ENCODE results near the gene CORT.

The CORT gene

GRCh38 chr1:10474613-10475507 lies 25.0 kb downstream of the CORT start, which contains the start of gene PEX14:
PEX14 (plus strand) TSS chr1:10474950; CDS start chr1:10474967, 17 bp downstream.
- peak; percentile 92 for DNase-seq (ENCODE audit: low read depth, low spot score)

DNA sequence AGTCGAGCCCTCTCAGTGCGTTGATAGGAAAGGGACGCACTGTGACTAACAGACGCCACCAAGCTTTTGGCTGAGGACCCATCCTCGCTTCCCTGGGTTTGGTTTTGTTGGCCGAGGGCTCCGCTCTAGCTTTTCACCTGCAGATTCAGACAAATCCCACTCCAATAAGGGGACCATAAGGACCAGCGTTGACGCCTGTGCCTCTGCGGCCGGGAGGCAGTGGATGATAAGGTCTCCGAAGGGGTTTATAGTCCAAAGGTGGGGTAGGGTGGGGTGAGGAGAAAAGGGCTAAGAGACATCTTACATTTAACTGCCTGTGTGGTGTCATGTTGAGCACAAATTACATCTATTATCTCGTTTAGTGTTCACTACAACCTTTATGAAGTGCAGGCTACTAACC lies 25.7 kb downstream of the CORT start:
- DNase-seq (ENCODE audit: low read depth, low spot score): no peak

GRCh38 chr1:10479296-10479695 lies 29.5 kb downstream of the CORT start:
- no peak for DNase-seq (ENCODE audit: low read depth, low spot score)

- DNase-seq (ENCODE audit: low read depth, low spot score): no peak
Observed at GRCh38 chr1:10480614-10481013, 30.8 kb downstream of the CORT start.

DNA sequence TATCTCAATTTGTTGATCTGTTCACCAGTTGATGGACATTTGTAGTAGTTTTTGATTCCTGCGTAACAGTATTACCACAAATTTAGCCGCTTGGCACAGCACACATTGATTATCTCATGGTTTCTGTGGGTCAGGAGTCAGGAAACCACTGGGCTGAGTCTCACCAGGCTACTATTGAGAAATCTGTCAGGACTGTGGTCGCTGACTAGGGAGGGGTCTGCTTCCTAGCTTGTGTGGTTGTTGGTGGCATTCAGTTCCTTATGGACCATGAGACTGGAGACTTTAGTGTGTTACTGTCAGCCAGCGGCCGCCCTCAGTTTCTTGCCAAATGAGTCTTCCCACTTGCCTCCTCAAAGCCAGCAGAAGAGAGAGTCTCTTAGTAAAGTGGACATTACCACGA lies 34.7 kb downstream of the CORT start:
- DNase-seq (ENCODE audit: low read depth, low spot score): no peak

DNA sequence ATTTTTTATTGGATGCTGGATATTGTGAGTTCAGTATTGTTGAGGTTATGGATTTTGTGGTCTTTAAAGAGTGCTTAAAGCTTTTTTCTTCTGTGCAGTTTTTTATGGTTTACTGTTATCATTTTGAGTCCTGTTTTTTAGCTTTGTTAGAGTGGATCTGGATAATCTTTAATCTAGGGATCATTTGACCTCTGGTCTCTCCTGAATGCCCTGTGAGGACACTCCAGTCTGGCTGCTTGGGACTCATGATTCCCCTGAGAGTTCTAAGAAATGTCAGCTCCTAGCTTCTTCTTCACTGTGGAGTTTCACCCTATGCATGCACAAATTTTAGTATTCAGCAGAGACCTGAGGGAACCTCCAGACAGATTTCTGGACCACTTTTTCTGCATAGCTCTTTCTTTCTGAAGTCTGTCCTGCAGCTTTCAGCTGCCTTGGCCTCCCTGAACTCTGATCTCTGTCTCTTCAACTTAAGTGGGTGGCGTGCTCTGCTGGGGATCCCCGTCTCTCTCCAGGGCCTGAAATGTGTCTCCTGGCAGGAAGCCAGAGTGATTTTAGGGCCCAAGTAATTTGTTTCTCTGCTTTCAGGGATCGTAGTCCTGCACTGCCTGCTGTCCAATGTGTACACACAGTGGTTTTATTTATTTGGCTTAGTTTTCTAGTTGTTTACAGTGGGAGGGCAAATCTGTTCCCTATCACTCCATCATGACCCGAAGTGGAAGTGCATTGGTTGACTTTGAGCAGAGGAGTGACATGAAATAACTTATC lies 39.6 kb downstream of the CORT start:
- DNase-seq (ENCODE audit: low read depth, low spot score): no peak

GRCh38 chr1:10490286-10490970 lies 40.6 kb downstream of the CORT start:
- DNase-seq (ENCODE audit: low read depth, low spot score): peak; percentile 39

DNA sequence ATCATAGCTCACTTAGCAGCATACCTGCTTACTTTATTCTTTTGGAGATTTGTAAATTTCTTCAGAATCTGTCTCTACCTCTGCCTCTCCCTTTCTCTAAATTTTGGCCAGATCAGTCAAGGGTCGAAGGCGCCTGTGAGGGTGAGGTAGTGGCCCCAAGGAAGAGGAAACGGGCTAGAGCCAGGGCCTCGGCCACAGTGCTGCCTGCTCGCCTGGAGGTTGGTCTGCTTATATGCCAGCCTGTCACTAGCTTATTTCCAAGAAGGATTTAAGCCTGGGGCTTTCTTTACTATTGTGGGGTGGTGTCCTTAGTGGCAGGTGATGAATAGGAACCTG lies 44.6 kb downstream of the CORT start:
- no peak for DNase-seq (ENCODE audit: low read depth, low spot score)

DNA sequence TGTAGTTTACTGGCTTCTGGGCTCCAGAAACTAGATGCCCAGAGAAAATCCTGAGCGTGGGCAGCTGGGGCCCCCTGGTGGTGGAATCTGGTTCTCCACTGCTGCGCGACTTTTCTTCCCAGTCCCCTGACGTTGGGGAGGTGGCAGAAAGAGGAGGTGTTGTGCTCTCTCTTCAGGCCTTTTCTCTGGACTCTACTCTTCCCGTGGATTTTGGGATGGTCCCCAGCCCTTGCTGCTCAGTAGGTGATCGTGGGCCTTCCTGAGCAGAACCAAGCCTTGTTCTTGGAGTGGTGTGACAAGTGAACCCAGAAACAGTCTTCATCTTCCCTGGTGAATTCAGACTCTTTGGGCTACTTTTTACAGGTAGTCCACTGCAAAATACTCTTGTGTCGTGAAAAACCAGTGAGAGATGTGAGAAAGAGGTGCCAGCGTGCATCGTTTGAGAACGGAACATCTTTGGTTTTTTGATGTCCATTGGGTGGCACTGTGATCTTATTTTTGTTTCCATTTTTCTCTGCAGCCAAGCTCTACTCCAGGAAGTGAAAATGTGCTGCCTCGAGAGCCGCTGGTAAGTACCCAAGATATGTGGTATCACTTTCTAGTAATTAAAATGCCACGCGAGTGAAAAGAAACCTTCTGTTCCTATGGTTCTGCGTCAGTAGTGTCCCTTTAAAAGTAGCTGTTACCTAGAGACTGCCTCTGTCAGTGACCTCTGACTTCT lies 45.1 kb downstream of the CORT start:
- peak; percentile 88 for DNase-seq (ENCODE audit: low read depth, low spot score)

- DNase-seq (ENCODE audit: low read depth, low spot score): peak; percentile 67
Observed at GRCh38 chr1:10495475-10495817, 45.6 kb downstream of the CORT start.

DNA sequence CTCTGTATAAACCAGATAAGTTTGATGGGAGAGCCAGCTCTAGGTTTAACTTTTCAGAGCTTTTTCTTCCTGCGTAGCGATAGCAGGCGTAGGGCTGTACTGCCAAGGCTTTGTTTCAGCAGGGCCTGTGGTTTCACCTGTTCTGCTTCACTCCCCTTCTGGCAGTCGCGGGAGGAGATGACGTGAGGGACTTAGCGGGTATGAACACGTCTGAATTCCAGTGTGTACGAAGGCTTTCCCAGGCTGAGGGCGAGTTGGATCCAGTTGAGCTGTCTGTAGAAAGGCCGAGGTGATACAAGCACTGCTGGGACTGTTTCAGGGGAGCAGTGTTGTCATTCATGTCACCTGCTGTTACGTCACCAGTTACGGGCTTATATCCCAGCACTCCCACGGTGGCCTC lies 46.1 kb downstream of the CORT start:
- DNase-seq (ENCODE audit: low read depth, low spot score): peak; percentile 56

DNA sequence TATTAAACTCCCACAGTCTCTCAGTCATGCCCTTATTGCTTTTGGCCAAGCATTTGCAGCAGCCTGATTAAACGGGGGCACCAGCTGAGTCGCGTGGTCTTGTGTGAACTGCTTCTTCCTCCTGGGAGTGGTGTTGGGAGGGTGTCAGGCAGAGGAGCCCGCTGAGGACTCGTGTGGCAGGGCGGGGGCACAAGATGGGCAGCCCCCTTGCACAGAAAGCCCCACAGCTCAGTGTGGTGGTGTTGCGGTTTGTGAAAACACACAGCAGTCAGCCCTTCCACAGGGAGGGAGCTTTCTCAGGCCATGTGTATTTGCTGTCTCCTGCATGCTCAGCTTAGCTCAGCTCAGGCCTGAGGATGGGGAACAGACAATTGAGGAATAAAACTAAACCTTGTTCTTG lies 47.3 kb downstream of the CORT start:
- no peak for DNase-seq (ENCODE audit: low read depth, low spot score)

DNA sequence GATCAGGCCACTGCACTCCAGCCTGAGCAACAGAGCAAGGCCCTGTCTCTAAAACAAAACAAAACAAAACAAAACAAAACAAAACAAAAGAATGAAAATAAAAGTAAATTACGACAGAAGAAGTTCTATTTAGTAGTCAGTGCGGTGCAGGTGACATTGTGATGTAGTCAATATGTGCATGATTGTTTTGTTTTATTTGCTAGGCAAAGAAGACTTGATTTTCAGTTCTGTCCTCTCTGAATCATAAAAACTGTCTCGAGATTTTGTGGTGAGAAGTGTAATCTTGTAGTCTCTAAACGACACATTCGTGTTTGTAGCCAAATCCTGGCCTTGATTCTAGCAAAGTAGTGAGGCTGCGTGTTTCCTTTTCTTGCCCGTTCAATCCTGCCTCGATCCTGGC lies 48.4 kb downstream of the CORT start:
- DNase-seq (ENCODE audit: low read depth, low spot score): no peak

All from ELF-1 (cell line).